ENCODE data around the gene AQP4.

- TF ChIP-seq RAD21 (IDR thresholded peaks at IDR 0.05; ENCODE audit: low read depth) (no peak), USF1 (IDR thresholded peaks at IDR 0.05) (no peak)
Measured at GRCh38 chr18:26809346-26809745, 56.2 kb downstream of the AQP4 start.
